ENCODE measurements around the gene SSNA1. TPM values are rescaled to one million over a fixed set of nuclear protein-coding genes. Genes with fewer than 3 reads are reported as not detected.

SSNA1 gene
- total RNA-seq, 1 donor from 2014 or later, result 71.9 TPM

GRCh38 chr9:137217276-137218211 is 29.1 kb downstream of the SSNA1 start:
- TF ChIP-seq CTCF (IDR thresholded peaks at IDR 0.05), result no peak
- DNase-seq, result no peak
- ATAC-seq (ENCODE audit: low read depth), result no peak
- ChIA-PET CTCF (no interaction called here), POLR2A (interaction anchor here (1.0 to 2.1 kb wide), 2 partner anchors 11 to 17 kb away, joined by 3 to 7 read pairs; partner anchors contain the start of gene TPRN)
- no peaks in the 10 kb centered on the region for H3K9me3 Mint-ChIP-seq
- peaks cover 6% of the 10 kb centered on the region for H3K36me3 Mint-ChIP-seq (ENCODE audit: low read depth)
- H3K27ac Mint-ChIP-seq, result no peak overlapping the region
- H3K4me1 Mint-ChIP-seq, result peaks cover 2% of the 10 kb centered on the region
- no peaks in the 10 kb centered on the region for H3K27me3 Mint-ChIP-seq
- intact Hi-C loops (cut with micrococcal nuclease), result no loop called here
- H3K4me3 Mint-ChIP-seq, result no peak overlapping the region

GRCh38 chr9:137218212-137218753 is 29.8 kb downstream of the SSNA1 start:
- no peak overlapping the region for H3K4me3 Mint-ChIP-seq
- CTCF ChIA-PET, result no interaction called here
- H3K36me3 Mint-ChIP-seq (ENCODE audit: low read depth), result peaks cover 4% of the 10 kb centered on the region
- intact Hi-C loops (cut with micrococcal nuclease), result no loop called here
- ATAC-seq (ENCODE audit: low read depth), result no peak
- no peak overlapping the region for H3K27ac Mint-ChIP-seq
- H3K4me1 Mint-ChIP-seq, result peaks cover 7% of the 10 kb centered on the region
- no peak for TF ChIP-seq CTCF (IDR thresholded peaks at IDR 0.05)
- DNase-seq, result no peak
- no peaks in the 10 kb centered on the region for H3K9me3 Mint-ChIP-seq
- H3K27me3 Mint-ChIP-seq, result no peaks in the 10 kb centered on the region
- POLR2A ChIA-PET, result no interaction called here

GRCh38 chr9:137218754-137219271 is 30.3 kb downstream of the SSNA1 start:
- ChIA-PET CTCF (no interaction called here), POLR2A (interaction anchor here (0.6 to 1.6 kb wide), 6 partner anchors 18 to 444 kb away, joined by 3 to 13 read pairs (median 4); partner anchors contain the start of gene TPRN)
- Mint-ChIP-seq H3K4me1 (peaks cover 7% of the 10 kb centered on the region), H3K4me3 (no peak overlapping the region), H3K27ac (no peak overlapping the region), H3K27me3 (no peaks in the 10 kb centered on the region), H3K9me3 (no peaks in the 10 kb centered on the region), H3K36me3 (ENCODE audit: low read depth) (peaks cover 4% of the 10 kb centered on the region)
- ATAC-seq (ENCODE audit: low read depth), result no peak
- intact Hi-C loops (cut with micrococcal nuclease), result no loop called here
- no peak for DNase-seq
- no peak for TF ChIP-seq CTCF (IDR thresholded peaks at IDR 0.05)

GRCh38 chr9:137219757-137220316 is 31.4 kb downstream of the SSNA1 start:
- H3K27ac Mint-ChIP-seq, result no peak overlapping the region
- CTCF ChIA-PET, result no interaction called here
- no peaks in the 10 kb centered on the region for H3K27me3 Mint-ChIP-seq
- no peaks in the 10 kb centered on the region for H3K9me3 Mint-ChIP-seq
- peaks cover 11% of the 10 kb centered on the region for H3K4me1 Mint-ChIP-seq
- intact Hi-C loops (cut with micrococcal nuclease), result loop anchor here (10.0 kb wide), 2 partner anchors 275 to 335 kb away; partner anchors contain the start of genes C8G, FBXW5 and TRAF2
- POLR2A ChIA-PET, result interaction anchor here (0.7 to 1.6 kb wide), 3 partner anchors 15 to 102 kb away, joined by 3 to 4 read pairs (median 3); partner anchors contain the start of gene TPRN
- no peak overlapping the region for H3K4me3 Mint-ChIP-seq
- no peak for ATAC-seq (ENCODE audit: low read depth)
- TF ChIP-seq CTCF (IDR thresholded peaks at IDR 0.05), result no peak
- H3K36me3 Mint-ChIP-seq (ENCODE audit: low read depth), result peaks cover 4% of the 10 kb centered on the region
- no peak for DNase-seq

Measured in activated B cell treated with CpG ODN at 0.5 μM for 24 hours (primary cell).